GM10266 (cell line): ENCODE results near the gene CDK14.

ENCODE experiments used
- DNase-seq: peaks from one replicate; pipeline ENCODE4 v3.0.0; 2012; ENCODE audit errors: extremely low spot score
- TF ChIP-seq, protein P1 (sequence below): IDR thresholded peaks from 2 replicates; pipeline ENCODE4 v1.5.1; 2012; ENCODE audit warnings: mild to moderate bottlenecking, low read depth; ENCODE audit not compliant: control insufficient read depth, insufficient read depth; ENCODE audit errors: missing control alignments

Gene CDK14

DNA sequence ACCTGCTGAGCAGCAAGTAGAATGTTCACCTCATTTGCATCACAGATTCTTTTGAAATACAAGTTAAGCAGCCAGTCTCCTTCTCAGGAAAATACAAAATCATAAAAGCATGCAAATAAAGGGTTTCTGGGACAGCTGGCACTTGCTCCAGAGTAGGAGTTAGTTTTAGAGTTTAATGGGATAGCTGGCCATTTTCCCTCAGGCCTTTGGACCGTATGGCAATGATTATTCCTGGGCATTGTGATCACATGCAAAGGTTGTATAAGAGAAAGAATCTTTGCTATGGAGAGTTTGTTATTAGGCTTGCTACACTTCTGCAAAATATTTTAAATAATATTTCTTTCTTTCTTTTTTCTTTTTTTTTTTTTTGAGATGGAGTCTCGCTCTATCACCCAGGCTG lies 240.8 kb downstream of the CDK14 start:
- TF ChIP-seq, protein P1, sequence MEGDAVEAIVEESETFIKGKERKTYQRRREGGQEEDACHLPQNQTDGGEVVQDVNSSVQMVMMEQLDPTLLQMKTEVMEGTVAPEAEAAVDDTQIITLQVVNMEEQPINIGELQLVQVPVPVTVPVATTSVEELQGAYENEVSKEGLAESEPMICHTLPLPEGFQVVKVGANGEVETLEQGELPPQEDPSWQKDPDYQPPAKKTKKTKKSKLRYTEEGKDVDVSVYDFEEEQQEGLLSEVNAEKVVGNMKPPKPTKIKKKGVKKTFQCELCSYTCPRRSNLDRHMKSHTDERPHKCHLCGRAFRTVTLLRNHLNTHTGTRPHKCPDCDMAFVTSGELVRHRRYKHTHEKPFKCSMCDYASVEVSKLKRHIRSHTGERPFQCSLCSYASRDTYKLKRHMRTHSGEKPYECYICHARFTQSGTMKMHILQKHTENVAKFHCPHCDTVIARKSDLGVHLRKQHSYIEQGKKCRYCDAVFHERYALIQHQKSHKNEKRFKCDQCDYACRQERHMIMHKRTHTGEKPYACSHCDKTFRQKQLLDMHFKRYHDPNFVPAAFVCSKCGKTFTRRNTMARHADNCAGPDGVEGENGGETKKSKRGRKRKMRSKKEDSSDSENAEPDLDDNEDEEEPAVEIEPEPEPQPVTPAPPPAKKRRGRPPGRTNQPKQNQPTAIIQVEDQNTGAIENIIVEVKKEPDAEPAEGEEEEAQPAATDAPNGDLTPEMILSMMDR, result no peak
- DNase-seq, result no peak

DNA sequence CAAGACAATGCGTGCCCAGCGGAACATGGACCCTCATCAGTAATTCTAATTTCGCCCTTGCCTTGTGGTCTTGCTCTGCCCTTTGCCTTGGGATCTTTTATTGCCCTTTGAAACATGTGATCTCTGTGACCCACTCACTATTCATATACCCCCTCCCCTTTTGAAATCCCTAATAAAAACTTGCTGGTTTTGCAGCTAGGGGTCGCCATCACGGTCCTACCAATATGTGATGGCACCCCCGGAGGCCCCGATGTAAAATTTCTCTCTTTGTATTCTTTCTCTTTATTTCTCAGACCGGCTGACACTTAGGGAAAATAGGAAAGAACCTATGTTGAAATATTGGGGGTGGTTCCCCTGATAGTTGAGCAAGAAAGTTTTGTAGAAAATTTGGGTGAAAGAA lies 242.7 kb downstream of the CDK14 start:
- TF ChIP-seq, protein P1, result no peak
- no peak for DNase-seq

DNA sequence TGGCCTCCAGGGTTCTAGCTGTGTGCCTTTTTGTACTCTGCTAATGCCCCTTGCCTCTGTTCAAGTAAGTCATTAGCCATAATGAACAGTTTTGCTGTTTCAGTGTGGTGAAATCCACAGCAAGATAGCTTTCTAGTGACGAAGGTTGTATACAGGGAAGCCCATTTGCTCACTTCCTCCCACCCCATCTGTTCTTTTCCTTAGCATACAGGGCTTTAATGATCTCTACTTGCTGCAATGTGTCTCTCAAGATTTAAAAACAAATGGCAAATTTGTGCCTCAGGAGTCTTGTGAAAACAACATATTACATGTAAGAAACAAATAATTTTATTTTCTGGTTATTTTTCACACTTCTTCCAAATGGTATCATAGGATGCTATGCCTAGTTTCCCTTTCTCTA lies 243.2 kb downstream of the CDK14 start:
- TF ChIP-seq, protein P1, result no peak
- DNase-seq, result no peak

DNA sequence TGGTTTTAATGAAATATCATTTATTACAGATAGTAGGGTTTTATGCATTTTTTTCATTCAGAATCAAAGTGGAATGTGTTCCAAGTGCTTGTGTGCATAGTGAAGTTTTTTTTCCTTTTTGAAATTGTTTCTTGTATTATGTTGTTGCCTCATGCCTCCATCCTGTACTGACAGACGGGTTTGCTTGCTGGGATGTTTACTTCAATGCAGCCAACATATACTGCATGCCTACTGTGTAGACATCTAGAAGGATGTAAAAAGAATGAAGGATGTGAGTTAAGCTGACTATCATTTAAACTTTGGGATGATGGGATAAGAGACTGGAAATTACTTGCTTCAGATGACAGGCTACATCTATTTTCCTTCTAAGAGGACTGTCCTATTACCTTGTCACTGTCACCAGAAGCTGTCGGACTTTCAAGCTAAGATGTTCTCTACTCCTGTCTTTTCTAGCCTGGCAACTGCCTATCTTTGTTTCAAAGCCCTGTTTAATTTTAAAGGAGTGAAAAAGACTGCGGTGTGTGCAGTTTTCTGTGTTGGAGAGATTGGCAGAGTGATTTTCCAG lies 243.7 kb downstream of the CDK14 start:
- TF ChIP-seq, protein P1, result no peak
- no peak for DNase-seq

DNA sequence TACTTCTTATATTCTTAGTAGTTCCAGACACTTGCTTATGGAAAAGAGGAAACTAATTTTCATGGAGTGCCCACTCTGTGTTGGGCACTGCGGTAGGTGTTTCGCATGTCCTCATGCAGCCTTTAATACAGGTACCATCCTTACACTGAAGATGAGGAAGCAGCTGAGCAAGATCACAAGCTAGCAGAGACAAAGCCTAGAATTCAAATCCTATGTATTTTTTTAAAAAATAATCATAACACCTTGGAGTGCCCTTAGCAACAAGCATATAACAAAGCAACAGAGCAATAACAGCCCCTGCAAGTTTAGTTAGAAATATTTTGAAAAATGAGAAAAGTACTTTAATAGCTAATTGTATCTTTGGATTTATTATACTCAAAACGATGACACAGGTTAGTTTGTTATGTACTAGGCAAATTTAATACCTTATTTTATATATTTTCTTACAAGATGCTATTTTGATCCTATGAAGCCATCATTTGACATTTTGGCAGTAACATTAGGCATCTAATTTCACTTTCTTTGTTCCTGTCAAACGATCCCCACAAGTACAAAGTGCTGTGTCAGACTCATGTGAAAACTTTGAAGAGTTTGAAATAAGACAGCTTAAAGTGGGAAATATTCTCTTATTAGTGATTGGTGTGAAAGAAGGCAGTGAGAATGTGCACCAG lies 245.8 kb downstream of the CDK14 start:
- TF ChIP-seq, protein P1, result no peak
- no peak for DNase-seq

DNA sequence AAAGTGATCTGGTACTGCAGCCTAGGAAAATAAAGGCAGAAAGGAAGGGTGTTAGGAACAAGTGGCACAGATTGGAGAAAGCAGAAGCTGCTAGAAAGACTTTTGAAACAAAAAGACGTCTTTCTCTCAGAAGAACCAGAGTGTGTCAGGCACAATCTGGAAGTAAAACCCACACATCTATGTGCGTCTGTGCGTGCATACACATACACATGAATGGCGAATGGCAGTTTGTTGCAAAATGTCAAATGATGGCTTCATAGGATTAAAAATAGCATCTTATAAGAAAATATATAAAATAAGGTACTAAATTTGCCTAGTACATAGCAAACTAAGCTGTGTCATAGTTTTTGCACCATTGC lies 246.3 kb downstream of the CDK14 start:
- DNase-seq, result no peak
- TF ChIP-seq, protein P1, result no peak

DNA sequence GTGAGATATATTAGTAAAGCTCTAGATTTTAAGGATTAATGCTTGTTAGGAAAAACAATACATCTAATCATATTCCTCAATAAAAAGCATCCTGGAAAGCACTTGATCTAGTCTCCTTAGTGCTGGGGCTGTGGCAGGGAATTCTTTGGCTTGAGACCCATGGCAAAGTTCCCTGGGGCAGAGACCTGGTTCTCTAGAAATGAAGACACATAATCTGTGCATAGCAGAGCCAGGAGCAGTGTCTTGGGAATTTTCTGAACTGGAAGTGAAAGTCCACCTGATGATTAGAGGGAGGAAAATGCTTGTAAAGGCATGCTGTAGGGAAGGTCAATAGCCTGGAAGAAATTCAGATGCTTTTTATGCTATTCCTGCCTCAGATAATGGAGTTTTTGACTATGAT lies 247.4 kb downstream of the CDK14 start:
- TF ChIP-seq, protein P1, result no peak
- DNase-seq, result no peak
